ENCODE data around the gene PVR. TPM values are rescaled to one million over a fixed set of nuclear protein-coding genes. Genes with fewer than 3 reads are reported as not detected.
A peak's percentile ranks its signal among the peaks of the same experiment; 100 is the strongest.

The PVR gene
- total RNA-seq, 1 donor from 2014 or later = 102 TPM

- Histone ChIP-seq H3K27me3 (ENCODE audit: control insufficient read depth, insufficient read depth, low read length) (no peaks in the 10 kb centered on the region), H3K4me3 (ENCODE audit: low read depth, low read length) (no peak overlapping the region), H3K36me3 (ENCODE audit: control insufficient read depth, insufficient read depth, low read length) (peaks cover 36% of the 10 kb centered on the region)
- DNase-seq (ENCODE audit: low read depth) (peak; percentile 28), FAIRE-seq (no peak)
- TF ChIP-seq, protein P1, sequence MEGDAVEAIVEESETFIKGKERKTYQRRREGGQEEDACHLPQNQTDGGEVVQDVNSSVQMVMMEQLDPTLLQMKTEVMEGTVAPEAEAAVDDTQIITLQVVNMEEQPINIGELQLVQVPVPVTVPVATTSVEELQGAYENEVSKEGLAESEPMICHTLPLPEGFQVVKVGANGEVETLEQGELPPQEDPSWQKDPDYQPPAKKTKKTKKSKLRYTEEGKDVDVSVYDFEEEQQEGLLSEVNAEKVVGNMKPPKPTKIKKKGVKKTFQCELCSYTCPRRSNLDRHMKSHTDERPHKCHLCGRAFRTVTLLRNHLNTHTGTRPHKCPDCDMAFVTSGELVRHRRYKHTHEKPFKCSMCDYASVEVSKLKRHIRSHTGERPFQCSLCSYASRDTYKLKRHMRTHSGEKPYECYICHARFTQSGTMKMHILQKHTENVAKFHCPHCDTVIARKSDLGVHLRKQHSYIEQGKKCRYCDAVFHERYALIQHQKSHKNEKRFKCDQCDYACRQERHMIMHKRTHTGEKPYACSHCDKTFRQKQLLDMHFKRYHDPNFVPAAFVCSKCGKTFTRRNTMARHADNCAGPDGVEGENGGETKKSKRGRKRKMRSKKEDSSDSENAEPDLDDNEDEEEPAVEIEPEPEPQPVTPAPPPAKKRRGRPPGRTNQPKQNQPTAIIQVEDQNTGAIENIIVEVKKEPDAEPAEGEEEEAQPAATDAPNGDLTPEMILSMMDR (IDR thresholded peaks at IDR 0.05; ENCODE audit: insufficient read depth, low read length, severe bottlenecking) = no peak
These were observed 16.4 kb downstream of the PVR start for GRCh38 chr19:44660081-44660480.

DNA sequence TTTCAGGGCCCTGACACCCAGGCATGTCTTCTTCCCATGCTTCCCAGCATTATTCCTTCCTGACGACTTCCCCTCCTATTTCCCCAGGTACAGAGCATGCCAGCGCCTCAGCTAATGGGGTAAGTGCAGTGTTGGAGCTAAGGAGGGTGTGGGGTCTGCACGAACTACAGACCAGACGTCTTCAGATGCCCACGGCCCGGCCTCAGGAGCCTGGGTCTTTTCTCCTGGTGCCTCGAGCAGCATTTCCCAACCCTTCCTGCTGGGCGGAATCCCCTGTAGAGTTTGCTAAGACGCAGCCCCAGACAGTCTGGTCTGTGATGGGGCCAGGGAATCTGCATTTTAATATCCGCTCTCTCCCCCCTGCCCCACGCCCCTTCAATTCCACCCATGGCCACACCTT, 17.5 kb downstream of the PVR start:
- DNase-seq (ENCODE audit: low read depth) (no peak), FAIRE-seq (no peak)
- no peak overlapping the region for H3K4me3 ChIP-seq (ENCODE audit: low read depth, low read length)
- H3K27me3 ChIP-seq (ENCODE audit: control insufficient read depth, insufficient read depth, low read length) = no peaks in the 10 kb centered on the region
- peaks cover 36% of the 10 kb centered on the region for H3K36me3 ChIP-seq (ENCODE audit: control insufficient read depth, insufficient read depth, low read length)
- TF ChIP-seq, protein P1 (IDR thresholded peaks at IDR 0.05; ENCODE audit: insufficient read depth, low read length, severe bottlenecking) = no peak

- no peaks in the 10 kb centered on the region for H3K27me3 ChIP-seq (ENCODE audit: control insufficient read depth, insufficient read depth, low read length)
- TF ChIP-seq, protein P1 (IDR thresholded peaks at IDR 0.05; ENCODE audit: insufficient read depth, low read length, severe bottlenecking) = no peak
- H3K4me3 ChIP-seq (ENCODE audit: low read depth, low read length) = no peak overlapping the region
- DNase-seq (ENCODE audit: low read depth) = no peak
- FAIRE-seq = no peak
- peaks cover 35% of the 10 kb centered on the region for H3K36me3 ChIP-seq (ENCODE audit: control insufficient read depth, insufficient read depth, low read length)
These were observed 18.2 kb downstream of the PVR start for GRCh38 chr19:44661904-44662303.

GRCh38 chr19:44662691-44663385, 19.1 kb downstream of the PVR start:
- H3K36me3 ChIP-seq (ENCODE audit: control insufficient read depth, insufficient read depth, low read length) = peaks cover 30% of the 10 kb centered on the region
- no peak overlapping the region for H3K4me3 ChIP-seq (ENCODE audit: low read depth, low read length)
- FAIRE-seq (no peak), DNase-seq (ENCODE audit: low read depth) (no peak)
- TF ChIP-seq, protein P1 (IDR thresholded peaks at IDR 0.05; ENCODE audit: insufficient read depth, low read length, severe bottlenecking) = no peak
- H3K27me3 ChIP-seq (ENCODE audit: control insufficient read depth, insufficient read depth, low read length) = no peaks in the 10 kb centered on the region

DNA sequence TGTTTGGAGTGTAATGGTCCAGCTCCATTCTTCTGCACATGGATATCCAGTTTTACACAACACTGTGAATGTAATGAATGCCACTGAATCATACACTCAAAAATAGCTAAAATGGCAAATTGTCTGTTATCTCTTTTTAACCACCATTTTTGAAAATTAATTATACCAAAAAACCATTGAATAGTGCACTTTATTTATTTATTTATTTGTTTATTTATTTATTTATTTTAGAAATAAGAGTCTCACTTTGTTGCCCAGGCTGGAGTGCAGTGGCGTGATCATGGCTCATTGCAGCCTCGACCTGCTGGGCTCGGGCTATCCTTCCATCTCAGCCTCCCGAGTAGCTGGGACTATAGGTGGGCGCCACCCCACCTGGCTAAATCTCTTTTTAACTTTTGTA, 20.3 kb downstream of the PVR start:
- TF ChIP-seq, protein P1 (IDR thresholded peaks at IDR 0.05; ENCODE audit: insufficient read depth, low read length, severe bottlenecking) = no peak
- peaks cover 28% of the 10 kb centered on the region for H3K36me3 ChIP-seq (ENCODE audit: control insufficient read depth, insufficient read depth, low read length)
- H3K4me3 ChIP-seq (ENCODE audit: low read depth, low read length) = no peak overlapping the region
- H3K27me3 ChIP-seq (ENCODE audit: control insufficient read depth, insufficient read depth, low read length) = no peaks in the 10 kb centered on the region
- no peak for DNase-seq (ENCODE audit: low read depth)
- no peak for FAIRE-seq

GRCh38 chr19:44664976-44665375, 21.3 kb downstream of the PVR start:
- TF ChIP-seq, protein P1 (IDR thresholded peaks at IDR 0.05; ENCODE audit: insufficient read depth, low read length, severe bottlenecking) = no peak
- no peak for FAIRE-seq
- no peak for DNase-seq (ENCODE audit: low read depth)
- Histone ChIP-seq H3K4me3 (ENCODE audit: low read depth, low read length) (no peak overlapping the region), H3K27me3 (ENCODE audit: control insufficient read depth, insufficient read depth, low read length) (no peaks in the 10 kb centered on the region), H3K36me3 (ENCODE audit: control insufficient read depth, insufficient read depth, low read length) (peaks cover 21% of the 10 kb centered on the region)

All from bronchial epithelial cell (primary cell).